HepG2 (cell line): ENCODE measurements around the gene HS6ST2. TPM values are rescaled to one million over a fixed set of nuclear protein-coding genes. Genes with fewer than 3 reads are reported as not detected.

Source experiments
- ATAC-seq: fragments of 200-7000 bp; cut with Tn5 transposase; 3 replicates; pipeline ENCODE4 v1.9.1; 2020; ENCODE audit warnings: mild to moderate bottlenecking, moderate library complexity
- BruUV-seq: library from RNA; stranded (reverse); fragments of 400-500 nt; replicated peaks from 2 replicates; lab custom pipeline; 2021; lab: Mats Ljungman, UMichigan
- CTCF ChIA-PET: fragments of 300-600 bp; formaldehyde crosslinking; extraction: SDS; loops from one replicate; lab custom pipeline; 2021; ENCODE audit warnings: low total read pairs, inconsistent platforms, low intra/inter-chr PET ratio; lab: Yijun Ruan, JAX
- POLR2A ChIA-PET: fragments of 350-600 bp; sonication (Branson Sonifier 250); formaldehyde crosslinking; loops from one replicate; lab custom pipeline; 2020; ENCODE audit warnings: antibody characterized with exemption, inconsistent platforms; lab: Yijun Ruan, JAX
- DNase-seq: peaks from one replicate; pipeline ENCODE4 v3.0.0-alpha.2; 2015; ENCODE audit warnings: low spot score
- FAIRE-seq: peaks from 3 replicates; lab custom pipeline; 2011; peaks lifted over from hg19 to GRCh38; lab: Jason Lieb, UNC
- H2AFZ ChIP-seq: one replicate; pipeline ENCODE4 v1.6.1; 2011; ENCODE audit warnings: low read length, inconsistent platforms
- H3K27ac ChIP-seq: fragments of 300-600 bp; 3 replicates; pipeline ENCODE4 v1.8.0; 2011; ENCODE audit warnings: mixed run types, mild to moderate bottlenecking, mixed read lengths, low read length, inconsistent platforms; ENCODE audit not compliant: insufficient read depth; ENCODE audit errors: extremely low read length
- H3K27me3 ChIP-seq, 2 experiments: fragments of 200-600 bp in 1 of 2; 2 replicates in 1 of 2; 3 replicates in 1 of 2; pipeline versions ENCODE4 v1.6.0 to v1.8.0; 2011; ENCODE audit warnings: low read length in 2 of 2, mild to moderate bottlenecking in 2 of 2, moderate library complexity in 2 of 2, inconsistent platforms in 1 of 2; ENCODE audit not compliant: insufficient read depth in 2 of 2, control insufficient read depth in 1 of 2
- H3K36me3 ChIP-seq, 2 experiments: fragments of 200-600 bp in 1 of 2; replicated peaks in 1 of 2; 2 replicates in 1 of 2; 3 replicates in 1 of 2; pipeline versions ENCODE4 v1.5.1 to v1.8.0; 2011; ENCODE audit warnings: low read length in 2 of 2, inconsistent platforms in 1 of 2; ENCODE audit not compliant: insufficient read depth in 2 of 2, control insufficient read depth in 1 of 2
- H3K4me1 ChIP-seq: 2 replicates; pipeline ENCODE4 v1.5.1; 2012; ENCODE audit warnings: low read length, inconsistent platforms; ENCODE audit not compliant: insufficient read depth
- H3K4me2 ChIP-seq: 2 replicates; pipeline ENCODE4 v1.6.0; 2011; ENCODE audit warnings: low read depth, low read length, inconsistent platforms
- H3K4me3 ChIP-seq, 3 experiments: fragments of 200-600 bp in 1 of 3; sonication (generic), shearing (Covaris generic) in 1 of 3; replicated peaks in 1 of 3; 2 replicates each; pipeline ENCODE4 v1.5.1; 2011 to 2016; ENCODE audit warnings: low read length in 3 of 3, inconsistent platforms in 2 of 3, low read depth in 2 of 3, mild to moderate bottlenecking in 2 of 3, control low read depth in 1 of 3, mixed read lengths in 1 of 3; ENCODE audit not compliant: insufficient read depth in 1 of 3
- H3K79me2 ChIP-seq: one replicate; pipeline ENCODE4 v1.6.1; 2011; ENCODE audit warnings: low read length, inconsistent platforms; ENCODE audit not compliant: insufficient read depth
- H3K9ac ChIP-seq: 2 replicates; pipeline ENCODE4 v1.6.0; 2011; ENCODE audit warnings: mild to moderate bottlenecking, low read depth, low read length, inconsistent platforms; ENCODE audit not compliant: insufficient read depth
- H3K9me3 ChIP-seq: 2 replicates; pipeline ENCODE4 v1.5.1; 2012; ENCODE audit warnings: mild to moderate bottlenecking, low read length
- H4K20me1 ChIP-seq: 2 replicates; pipeline ENCODE4 v1.6.0; 2011; ENCODE audit warnings: inconsistent platforms, mild to moderate bottlenecking, low read length, moderate library complexity; ENCODE audit not compliant: insufficient read depth
- CENPT ChIP-seq: sonication (generic); formaldehyde crosslinking; IDR thresholded peaks from 2 replicates; pipeline ENCODE4 v1.8.0; 2022; ENCODE audit warnings: low read depth, mild to moderate bottlenecking, moderate library complexity, missing genetic modification reagents
- CHD2 ChIP-seq: IDR thresholded peaks from 2 replicates; pipeline ENCODE4 v1.6.1; 2011; ENCODE audit warnings: low read depth, low read length, improper control_type of control experiment
- FOXJ3 ChIP-seq: sonication (generic); formaldehyde crosslinking; IDR thresholded peaks from 2 replicates; pipeline ENCODE4 v1.4.0; 2020; ENCODE audit warnings: missing genetic modification reagents, mild to moderate bottlenecking, borderline replicate concordance
- KAT2B ChIP-seq: fragments of 150-350 bp; IDR thresholded peaks from 2 replicates; pipeline ENCODE4 v1.6.1; 2014; ENCODE audit warnings: low read depth, low read length, borderline replicate concordance
- MIER3 ChIP-seq: IDR thresholded peaks from 2 replicates; pipeline ENCODE4 v1.6.1; 2016; ENCODE audit warnings: missing compliant biosample characterization, borderline replicate concordance
- POLR2A ChIP-seq, 2 experiments: IDR thresholded peaks; 2 replicates each; pipeline ENCODE4 v1.6.1; 2011; ENCODE audit warnings: low read depth in 2 of 2, low read length in 2 of 2, mild to moderate bottlenecking in 1 of 2, moderate library complexity in 1 of 2; ENCODE audit not compliant: insufficient read depth in 1 of 2
- SNAI1 ChIP-seq: sonication (generic); formaldehyde crosslinking; IDR thresholded peaks from 2 replicates; pipeline ENCODE4 v1.5.0; 2020; ENCODE audit warnings: mild to moderate bottlenecking, missing genetic modification reagents, borderline replicate concordance
- U2AF2 ChIP-seq: fragments of 200-400 bp; formaldehyde crosslinking; IDR thresholded peaks from 2 replicates; pipeline ENCODE4 v1.6.1; 2017; ENCODE audit warnings: low read depth, mild to moderate bottlenecking, low read length
- ZNF12 ChIP-seq: sonication (generic); formaldehyde crosslinking; IDR thresholded peaks from 2 replicates; pipeline ENCODE4 v1.5.0; 2020; ENCODE audit warnings: missing genetic modification reagents
- ZNF232 ChIP-seq: sonication (generic); formaldehyde crosslinking; IDR thresholded peaks from 2 replicates; pipeline ENCODE4 v1.4.0; 2020; ENCODE audit warnings: missing genetic modification reagents, borderline replicate concordance
- ZNF883 ChIP-seq: sonication (generic); formaldehyde crosslinking; IDR thresholded peaks from 2 replicates; pipeline ENCODE4 v1.5.1; 2020; ENCODE audit warnings: mild to moderate bottlenecking, missing genetic modification reagents; ENCODE audit errors: not compliant biosample characterization
- WGBS: methylation state at CpG from one replicate; pipeline ENCODE4 v1.1.6; 2017; ENCODE audit warnings: low lambda C conversion rate; 5-methylcytosine and 5-hydroxymethylcytosine counted together
- in situ Hi-C: cut with HindIII; loops from 2 replicates; pipeline ENCODE4 v1.10.0; 2017; ENCODE audit warnings: low pct_unique_long_range_greater_than_20kb; ENCODE audit not compliant: extremely low pct_ligation_motif_present
- intact Hi-C: fragments of 100-400 bp; cut with micrococcal nuclease; formaldehyde crosslinking; loops from one replicate; pipeline ENCODE4 v1.10.0; 2022; ENCODE audit not compliant: unreplicated experiment
- polyA plus RNA-seq, 8 experiments: library from polyadenylated mRNA; depleted of rRNA in 3 of 8; stranded (reverse) in 7 of 8; unstranded in 1 of 8; fragments of >200 nt; fragmentation: Illumina TruSeq in 4 of 8; extraction: Trizol in 4 of 8; gene quantifications; 2 replicates each; pipeline versions ENCODE4 v1.2.1 to v1.2.3, GENCODE V29; 2011 to 2016; ENCODE audit warnings: low read depth in 4 of 8, missing spikeins in 1 of 8, mixed read lengths in 1 of 8; ENCODE audit not compliant: insufficient read depth in 1 of 8
- total RNA-seq, 5 experiments: library from RNA; depleted of rRNA; stranded (reverse); fragments of >200 nt; fragmentation: Illumina TruSeq; extraction: Trizol; gene quantifications; 2 replicates each; pipeline ENCODE4 v1.2.3, GENCODE V29; 2016; ENCODE audit warnings: low read depth in 1 of 5
- TF ChIP-seq, protein P1 (sequence below): sonication (generic); formaldehyde crosslinking; IDR thresholded peaks from 2 replicates; pipeline ENCODE4 v1.4.0; 2020; ENCODE audit warnings: mild to moderate bottlenecking, missing genetic modification reagents
- TF ChIP-seq, protein P2 (sequence below): fragments of 450-650 bp; IDR thresholded peaks from 2 replicates; pipeline ENCODE4 v1.6.1; 2017
- TF ChIP-seq, protein P3 (sequence below): sonication (generic); formaldehyde crosslinking; IDR thresholded peaks from 2 replicates; pipeline ENCODE4 v1.8.1; 2023; ENCODE audit warnings: mild to moderate bottlenecking, moderate library complexity, missing genetic modification reagents
- TF ChIP-seq, protein P4 (sequence below), 2 experiments: IDR thresholded peaks; 2 replicates each; pipeline ENCODE4 v1.6.1; 2011 to 2012; ENCODE audit warnings: low read length in 2 of 2, borderline replicate concordance in 1 of 2, low read depth in 1 of 2, mild to moderate bottlenecking in 1 of 2, moderate library complexity in 1 of 2
- TF ChIP-seq, protein P5 (sequence below): sonication (generic); formaldehyde crosslinking; IDR thresholded peaks from 2 replicates; pipeline ENCODE4 v1.4.0; 2020; ENCODE audit warnings: missing genetic modification reagents

HS6ST2 gene
- total and polyA plus RNA-seq, 2 of the 13 experiments (the other 11 are each of a cell fraction or from before 2014, with no cell fraction given) = 0.05 TPM; not detected in 1

DNA sequence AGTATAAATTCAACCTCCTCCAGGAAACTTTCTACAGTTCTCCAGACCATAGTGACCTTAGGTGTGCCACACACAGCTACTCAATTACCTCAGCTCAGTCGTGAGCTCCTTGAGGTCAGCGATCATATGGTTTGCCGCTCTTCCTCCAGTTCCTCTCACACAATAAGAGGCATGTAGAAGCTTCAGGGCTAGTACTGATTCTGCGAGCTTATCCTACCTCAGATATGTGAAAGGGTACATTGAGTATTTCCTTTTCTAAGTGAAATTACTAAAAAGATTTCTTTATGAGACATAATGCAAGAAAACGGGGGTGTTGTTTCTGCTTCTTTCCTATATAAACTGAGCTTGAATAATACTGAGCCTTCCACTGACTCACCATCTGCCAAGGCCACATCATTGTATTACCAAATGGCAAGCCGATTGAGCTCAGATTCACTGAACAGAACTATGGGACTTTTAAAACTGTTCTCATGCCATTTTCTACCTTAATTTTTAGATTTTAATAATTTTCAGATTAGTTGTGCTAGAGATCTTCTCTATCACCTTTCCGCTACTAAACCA lies 183.1 kb downstream of the HS6ST2 start:
- TF ChIP-seq, protein P1, sequence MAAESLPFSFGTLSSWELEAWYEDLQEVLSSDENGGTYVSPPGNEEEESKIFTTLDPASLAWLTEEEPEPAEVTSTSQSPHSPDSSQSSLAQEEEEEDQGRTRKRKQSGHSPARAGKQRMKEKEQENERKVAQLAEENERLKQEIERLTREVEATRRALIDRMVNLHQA = no peak
- no peak for TF ChIP-seq U2AF2
- TF ChIP-seq CENPT (CRISPR knock-in tag) = no peak
- TF ChIP-seq, protein P2, sequence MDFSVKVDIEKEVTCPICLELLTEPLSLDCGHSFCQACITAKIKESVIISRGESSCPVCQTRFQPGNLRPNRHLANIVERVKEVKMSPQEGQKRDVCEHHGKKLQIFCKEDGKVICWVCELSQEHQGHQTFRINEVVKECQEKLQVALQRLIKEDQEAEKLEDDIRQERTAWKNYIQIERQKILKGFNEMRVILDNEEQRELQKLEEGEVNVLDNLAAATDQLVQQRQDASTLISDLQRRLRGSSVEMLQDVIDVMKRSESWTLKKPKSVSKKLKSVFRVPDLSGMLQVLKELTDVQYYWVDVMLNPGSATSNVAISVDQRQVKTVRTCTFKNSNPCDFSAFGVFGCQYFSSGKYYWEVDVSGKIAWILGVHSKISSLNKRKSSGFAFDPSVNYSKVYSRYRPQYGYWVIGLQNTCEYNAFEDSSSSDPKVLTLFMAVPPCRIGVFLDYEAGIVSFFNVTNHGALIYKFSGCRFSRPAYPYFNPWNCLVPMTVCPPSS = no peak
- no peak for TF ChIP-seq FOXJ3 (CRISPR knock-in tag)
- no peak for TF ChIP-seq ZNF232 (CRISPR knock-in tag)
- TF ChIP-seq KAT2B = no peak
- TF ChIP-seq, protein P3, sequence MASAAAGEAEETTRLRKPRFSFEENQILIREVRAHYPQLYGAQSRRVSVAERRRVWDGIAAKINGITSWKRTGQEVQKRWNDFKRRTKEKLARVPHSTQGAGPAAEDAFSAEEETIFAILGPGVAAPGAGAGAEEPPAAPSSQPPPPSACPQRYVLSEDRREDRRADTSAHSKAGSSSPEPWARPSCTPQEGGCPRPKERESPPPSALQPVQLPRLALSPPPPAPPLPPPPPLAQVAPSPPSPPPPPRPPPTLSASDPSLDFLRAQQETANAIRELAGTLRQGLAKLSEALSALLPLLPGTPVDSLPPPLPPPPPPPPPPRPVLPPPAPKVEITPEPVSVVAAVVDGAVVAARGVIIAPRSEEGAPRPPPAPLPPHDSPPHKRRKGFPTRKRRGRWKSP (CRISPR knock-in tag) = no peak
- TF ChIP-seq, protein P4, sequence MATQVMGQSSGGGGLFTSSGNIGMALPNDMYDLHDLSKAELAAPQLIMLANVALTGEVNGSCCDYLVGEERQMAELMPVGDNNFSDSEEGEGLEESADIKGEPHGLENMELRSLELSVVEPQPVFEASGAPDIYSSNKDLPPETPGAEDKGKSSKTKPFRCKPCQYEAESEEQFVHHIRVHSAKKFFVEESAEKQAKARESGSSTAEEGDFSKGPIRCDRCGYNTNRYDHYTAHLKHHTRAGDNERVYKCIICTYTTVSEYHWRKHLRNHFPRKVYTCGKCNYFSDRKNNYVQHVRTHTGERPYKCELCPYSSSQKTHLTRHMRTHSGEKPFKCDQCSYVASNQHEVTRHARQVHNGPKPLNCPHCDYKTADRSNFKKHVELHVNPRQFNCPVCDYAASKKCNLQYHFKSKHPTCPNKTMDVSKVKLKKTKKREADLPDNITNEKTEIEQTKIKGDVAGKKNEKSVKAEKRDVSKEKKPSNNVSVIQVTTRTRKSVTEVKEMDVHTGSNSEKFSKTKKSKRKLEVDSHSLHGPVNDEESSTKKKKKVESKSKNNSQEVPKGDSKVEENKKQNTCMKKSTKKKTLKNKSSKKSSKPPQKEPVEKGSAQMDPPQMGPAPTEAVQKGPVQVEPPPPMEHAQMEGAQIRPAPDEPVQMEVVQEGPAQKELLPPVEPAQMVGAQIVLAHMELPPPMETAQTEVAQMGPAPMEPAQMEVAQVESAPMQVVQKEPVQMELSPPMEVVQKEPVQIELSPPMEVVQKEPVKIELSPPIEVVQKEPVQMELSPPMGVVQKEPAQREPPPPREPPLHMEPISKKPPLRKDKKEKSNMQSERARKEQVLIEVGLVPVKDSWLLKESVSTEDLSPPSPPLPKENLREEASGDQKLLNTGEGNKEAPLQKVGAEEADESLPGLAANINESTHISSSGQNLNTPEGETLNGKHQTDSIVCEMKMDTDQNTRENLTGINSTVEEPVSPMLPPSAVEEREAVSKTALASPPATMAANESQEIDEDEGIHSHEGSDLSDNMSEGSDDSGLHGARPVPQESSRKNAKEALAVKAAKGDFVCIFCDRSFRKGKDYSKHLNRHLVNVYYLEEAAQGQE (IDR thresholded peaks at IDR 0.05; ENCODE audit: borderline replicate concordance in 1 of 2, low read depth in 1 of 2, low read length in 2 of 2) = no peak
- TF ChIP-seq ZNF883 (CRISPR knock-in tag) = no peak
- TF ChIP-seq SNAI1 (CRISPR knock-in tag) = no peak
- TF ChIP-seq, protein P5, sequence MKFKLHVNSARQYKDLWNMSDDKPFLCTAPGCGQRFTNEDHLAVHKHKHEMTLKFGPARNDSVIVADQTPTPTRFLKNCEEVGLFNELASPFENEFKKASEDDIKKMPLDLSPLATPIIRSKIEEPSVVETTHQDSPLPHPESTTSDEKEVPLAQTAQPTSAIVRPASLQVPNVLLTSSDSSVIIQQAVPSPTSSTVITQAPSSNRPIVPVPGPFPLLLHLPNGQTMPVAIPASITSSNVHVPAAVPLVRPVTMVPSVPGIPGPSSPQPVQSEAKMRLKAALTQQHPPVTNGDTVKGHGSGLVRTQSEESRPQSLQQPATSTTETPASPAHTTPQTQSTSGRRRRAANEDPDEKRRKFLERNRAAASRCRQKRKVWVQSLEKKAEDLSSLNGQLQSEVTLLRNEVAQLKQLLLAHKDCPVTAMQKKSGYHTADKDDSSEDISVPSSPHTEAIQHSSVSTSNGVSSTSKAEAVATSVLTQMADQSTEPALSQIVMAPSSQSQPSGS (CRISPR knock-in tag) = no peak
- no peak for TF ChIP-seq ZNF12 (CRISPR knock-in tag)
- TF ChIP-seq POLR2A (IDR thresholded peaks at IDR 0.05; ENCODE audit: insufficient read depth in 1 of 2, low read depth in 2 of 2, low read length in 2 of 2) = no peak
- no peak for TF ChIP-seq CHD2
- no peak for TF ChIP-seq MIER3 (CRISPR knock-in tag)

More for the DNA sequence above, 183.1 kb downstream of the HS6ST2 start:
- POLR2A ChIA-PET = no interaction called here
- no peak overlapping the region for H2AFZ ChIP-seq
- WGBS = 58% methylated on average over 7 of the region's 7 CpGs
- DNase-seq (no peak), ATAC-seq (no peak), FAIRE-seq (no peak)
- intact Hi-C loops (no loop called here), in situ Hi-C loops (no loop called here)
- BruUV-seq = no TSS peak
- no peaks in the 10 kb centered on the region for H4K20me1 ChIP-seq
- H3K4me1 ChIP-seq = no peaks in the 10 kb centered on the region
- H3K4me2 ChIP-seq = no peak overlapping the region
- H3K27me3 ChIP-seq = no peaks in the 10 kb centered on the region
- no peaks in the 10 kb centered on the region for H3K79me2 ChIP-seq
- H3K9me3 ChIP-seq = no peaks in the 10 kb centered on the region
- no peak overlapping the region for H3K4me3 ChIP-seq
- CTCF ChIA-PET = no interaction called here
- H3K27ac ChIP-seq = no peak overlapping the region
- no peaks in the 10 kb centered on the region for H3K36me3 ChIP-seq
- no peak overlapping the region for H3K9ac ChIP-seq
